ENCODE results near the gene CDH22.

The CDH22 gene

GRCh38 chr20:46259260-46259859 lies 48.9 kb downstream of the CDH22 start:
- TF ChIP-seq CTCF (IDR thresholded peaks at IDR 0.05; ENCODE audit: borderline replicate concordance, extremely low read depth, low read length, poor library complexity, severe bottlenecking) (no peak), EZH2 (IDR thresholded peaks at IDR 0.05; ENCODE audit: borderline replicate concordance, low read depth, low read length, severe bottlenecking) (no peak)

DNA sequence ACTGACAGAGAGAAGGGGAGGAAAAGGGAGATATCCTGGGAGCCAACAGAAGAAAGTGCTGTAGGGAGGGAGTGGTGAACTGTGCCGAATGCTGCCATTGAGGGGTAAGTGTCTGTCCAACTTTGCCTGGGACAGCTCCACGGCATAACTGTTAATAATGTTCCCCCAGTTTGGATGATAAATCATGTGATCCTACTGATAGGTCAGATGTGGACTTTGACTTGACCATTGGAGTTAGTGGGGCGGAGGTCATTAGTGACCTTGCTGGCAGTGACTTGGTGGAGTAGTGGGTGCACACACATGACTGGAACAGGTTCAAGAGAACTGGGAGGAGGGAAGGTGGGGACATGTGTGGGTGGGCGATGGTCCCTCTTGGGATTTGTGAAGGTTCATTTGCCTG lies 50.4 kb downstream of the CDH22 start:
- Histone ChIP-seq H3K9me3 (ENCODE audit: insufficient read depth, low read length, severe bottlenecking) (no peaks in the 10 kb centered on the region), H4K20me1 (ENCODE audit: insufficient read depth, low read length) (peaks cover 18% of the 10 kb centered on the region), H3K4me3 (ENCODE audit: low read depth in 1 of 2, low read length in 2 of 2) (no peak overlapping the region), H3K27ac (ENCODE audit: low read length) (no peak overlapping the region), H3K79me2 (ENCODE audit: insufficient read depth, low read length) (no peaks in the 10 kb centered on the region), H3K4me1 (ENCODE audit: insufficient read depth, low read length) (no peaks in the 10 kb centered on the region), H2AFZ (ENCODE audit: low read depth, low read length) (no peak overlapping the region), H3K36me3 (ENCODE audit: insufficient read depth, low read length) (no peaks in the 10 kb centered on the region), H3K4me2 (ENCODE audit: insufficient read depth, low read length) (no peak overlapping the region), H3K9ac (ENCODE audit: low read depth, low read length) (no peak overlapping the region), H3K27me3 (ENCODE audit: insufficient read depth, low read length, poor library complexity) (peaks cover 41% of the 10 kb centered on the region)
- TF ChIP-seq EZH2 (IDR thresholded peaks at IDR 0.05; ENCODE audit: borderline replicate concordance, low read depth, low read length, severe bottlenecking) (no peak), CTCF (IDR thresholded peaks at IDR 0.05; ENCODE audit: borderline replicate concordance, extremely low read depth, low read length, poor library complexity, severe bottlenecking) (no peak)
- DNase-seq: no peak
- no peak for ATAC-seq (ENCODE audit: insufficient read depth, low read depth)

More at GRCh38 chr20:46259260-46259859, 48.9 kb downstream of the CDH22 start:
- no peak overlapping the region for H3K4me2 ChIP-seq (ENCODE audit: insufficient read depth, low read length)
- no peaks in the 10 kb centered on the region for H3K79me2 ChIP-seq (ENCODE audit: insufficient read depth, low read length)
- H3K9ac ChIP-seq (ENCODE audit: low read depth, low read length): no peak overlapping the region
- no peak for ATAC-seq (ENCODE audit: insufficient read depth, low read depth)
- H3K9me3 ChIP-seq (ENCODE audit: insufficient read depth, low read length, severe bottlenecking): no peaks in the 10 kb centered on the region
- H3K4me3 ChIP-seq (ENCODE audit: low read depth in 1 of 2, low read length in 2 of 2): no peak overlapping the region
- no peak overlapping the region for H2AFZ ChIP-seq (ENCODE audit: low read depth, low read length)
- peaks cover 38% of the 10 kb centered on the region for H3K27me3 ChIP-seq (ENCODE audit: insufficient read depth, low read length, poor library complexity)
- H3K4me1 ChIP-seq (ENCODE audit: insufficient read depth, low read length): no peaks in the 10 kb centered on the region
- no peak for DNase-seq
- no peaks in the 10 kb centered on the region for H3K36me3 ChIP-seq (ENCODE audit: insufficient read depth, low read length)
- no peak overlapping the region for H3K27ac ChIP-seq (ENCODE audit: low read length)
- peaks cover 18% of the 10 kb centered on the region for H4K20me1 ChIP-seq (ENCODE audit: insufficient read depth, low read length)

GRCh38 chr20:46256293-46256692 lies 52.0 kb downstream of the CDH22 start:
- H3K27ac ChIP-seq (ENCODE audit: low read length): no peak overlapping the region
- H3K36me3 ChIP-seq (ENCODE audit: insufficient read depth, low read length): no peaks in the 10 kb centered on the region
- no peak overlapping the region for H3K4me3 ChIP-seq (ENCODE audit: low read depth in 1 of 2, low read length in 2 of 2)
- no peaks in the 10 kb centered on the region for H3K79me2 ChIP-seq (ENCODE audit: insufficient read depth, low read length)
- no peak overlapping the region for H2AFZ ChIP-seq (ENCODE audit: low read depth, low read length)
- H3K4me1 ChIP-seq (ENCODE audit: insufficient read depth, low read length): no peaks in the 10 kb centered on the region
- no peak for ATAC-seq (ENCODE audit: insufficient read depth, low read depth)
- H3K9me3 ChIP-seq (ENCODE audit: insufficient read depth, low read length, severe bottlenecking): no peaks in the 10 kb centered on the region
- no peak overlapping the region for H3K9ac ChIP-seq (ENCODE audit: low read depth, low read length)
- H3K4me2 ChIP-seq (ENCODE audit: insufficient read depth, low read length): no peak overlapping the region
- peaks cover 38% of the 10 kb centered on the region for H3K27me3 ChIP-seq (ENCODE audit: insufficient read depth, low read length, poor library complexity)
- no peak for DNase-seq
- TF ChIP-seq EZH2 (IDR thresholded peaks at IDR 0.05; ENCODE audit: borderline replicate concordance, low read depth, low read length, severe bottlenecking) (no peak), CTCF (IDR thresholded peaks at IDR 0.05; ENCODE audit: borderline replicate concordance, extremely low read depth, low read length, poor library complexity, severe bottlenecking) (no peak)
- peaks cover 13% of the 10 kb centered on the region for H4K20me1 ChIP-seq (ENCODE audit: insufficient read depth, low read length)

All from DND-41 (cell line).